Loucy (cell line): Measurements from ENCODE around the gene ATP1A3.

Experiments
- EZH2phosphoT487 ChIP-seq: fragments of 200-600 bp; IDR thresholded peaks from 2 replicates; pipeline ENCODE4 v1.6.1; 2018; ENCODE audit warnings: antibody characterized with exemption, mild to moderate bottlenecking, moderate library complexity, borderline replicate concordance
- TF ChIP-seq, protein P1 (sequence below): fragments of 200-600 bp; sonication (generic); conservative IDR thresholded peaks from 2 replicates; pipeline ENCODE4 v1.5.1; 2014; ENCODE audit warnings: mild to moderate bottlenecking, antibody characterized with exemption, low read length

DNA sequence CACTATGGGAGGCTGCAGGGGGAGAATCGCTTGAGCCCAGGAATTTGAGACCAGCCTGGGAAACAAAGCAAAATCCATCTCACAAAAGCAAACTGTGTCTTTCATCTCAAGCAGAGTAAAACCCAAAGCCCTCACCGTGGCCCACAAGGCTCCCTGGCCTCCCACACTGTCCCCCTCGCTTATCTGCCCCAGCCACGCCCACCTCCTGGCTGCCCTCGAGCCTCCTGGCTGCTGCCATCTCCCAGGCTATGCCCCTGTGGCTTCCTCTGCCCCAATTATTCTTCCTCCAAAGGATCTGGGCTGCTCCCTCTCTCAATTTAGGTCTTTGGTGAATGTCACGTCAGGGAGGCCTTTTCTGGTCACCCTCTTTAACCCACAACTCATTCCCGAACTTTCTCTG lies 38.5 kb downstream of the ATP1A3 start:
- TF ChIP-seq, protein P1, sequence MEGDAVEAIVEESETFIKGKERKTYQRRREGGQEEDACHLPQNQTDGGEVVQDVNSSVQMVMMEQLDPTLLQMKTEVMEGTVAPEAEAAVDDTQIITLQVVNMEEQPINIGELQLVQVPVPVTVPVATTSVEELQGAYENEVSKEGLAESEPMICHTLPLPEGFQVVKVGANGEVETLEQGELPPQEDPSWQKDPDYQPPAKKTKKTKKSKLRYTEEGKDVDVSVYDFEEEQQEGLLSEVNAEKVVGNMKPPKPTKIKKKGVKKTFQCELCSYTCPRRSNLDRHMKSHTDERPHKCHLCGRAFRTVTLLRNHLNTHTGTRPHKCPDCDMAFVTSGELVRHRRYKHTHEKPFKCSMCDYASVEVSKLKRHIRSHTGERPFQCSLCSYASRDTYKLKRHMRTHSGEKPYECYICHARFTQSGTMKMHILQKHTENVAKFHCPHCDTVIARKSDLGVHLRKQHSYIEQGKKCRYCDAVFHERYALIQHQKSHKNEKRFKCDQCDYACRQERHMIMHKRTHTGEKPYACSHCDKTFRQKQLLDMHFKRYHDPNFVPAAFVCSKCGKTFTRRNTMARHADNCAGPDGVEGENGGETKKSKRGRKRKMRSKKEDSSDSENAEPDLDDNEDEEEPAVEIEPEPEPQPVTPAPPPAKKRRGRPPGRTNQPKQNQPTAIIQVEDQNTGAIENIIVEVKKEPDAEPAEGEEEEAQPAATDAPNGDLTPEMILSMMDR, result no peak
- TF ChIP-seq EZH2phosphoT487, result no peak
